Breast epithelium (tissue), 3 donors: ENCODE data around the gene IFT27.

Experiments used
- CTCF ChIP-seq, 3 donors: fragments of 450-650 bp; IDR thresholded peaks; one replicate each; pipeline ENCODE4 v1.5.1; 2016 to 2017; ENCODE audit warnings: antibody characterized with exemption in 3 of 3, mild to moderate bottlenecking in 3 of 3, moderate library complexity in 3 of 3
- POLR2A ChIP-seq: fragments of 450-650 bp; IDR thresholded peaks from one replicate; pipeline ENCODE4 v1.6.1; 2016; ENCODE audit warnings: antibody characterized with exemption, mild to moderate bottlenecking, moderate library complexity

GRCh38 chr22:36761553-36762240 is 14.2 kb downstream of the IFT27 start:
- TF ChIP-seq POLR2A: no peak
- no peak for TF ChIP-seq CTCF (IDR thresholded peaks at IDR 0.05)
